GM18498 (cell line): ENCODE measurements around the gene SMCO1.
"Not testable (repeated sequence)": the region's sequence is repeated elsewhere in the genome, so short reads cannot be mapped to it uniquely, and the experiment has no call there.

Source experiments
- ATAC-seq: cut with Tn5 transposase; IDR thresholded peaks from one replicate; pipeline ENCODE4 v1.9.1; 2021; ENCODE audit warnings: mild to moderate bottlenecking, moderate library complexity; ENCODE audit not compliant: unreplicated experiment

The SMCO1 gene

GRCh38 chr3:196496183-196496582 lies 19.0 kb downstream of the SMCO1 start:
- no peak for ATAC-seq

GRCh38 chr3:196493292-196493691 lies 21.9 kb downstream of the SMCO1 start:
- ATAC-seq, result no peak

- ATAC-seq, result no peak
Measured at GRCh38 chr3:196492080-196492479, 23.1 kb downstream of the SMCO1 start.

DNA sequence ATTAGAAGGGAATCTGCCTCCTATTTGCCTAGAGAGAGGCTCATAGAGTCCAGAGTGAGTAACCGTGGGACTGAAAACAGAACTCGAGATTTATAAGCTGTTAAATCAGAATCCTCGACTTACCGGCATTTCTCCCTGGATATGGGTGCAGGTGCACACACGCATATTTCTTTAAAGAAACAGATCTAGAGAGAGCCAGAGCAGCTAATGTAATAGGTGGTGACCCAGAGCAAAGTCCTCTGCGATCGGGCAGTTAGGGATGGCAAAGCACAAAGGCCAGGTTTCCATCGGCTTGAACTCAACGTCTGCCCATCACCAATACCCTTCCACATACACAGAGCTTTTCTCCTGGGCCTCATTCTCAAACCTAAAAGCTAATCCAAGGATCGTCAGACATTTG lies 25.4 kb downstream of the SMCO1 start:
- no peak for ATAC-seq

- ATAC-seq, result no peak
Measured at GRCh38 chr3:196486263-196486662, 28.9 kb downstream of the SMCO1 start.

DNA sequence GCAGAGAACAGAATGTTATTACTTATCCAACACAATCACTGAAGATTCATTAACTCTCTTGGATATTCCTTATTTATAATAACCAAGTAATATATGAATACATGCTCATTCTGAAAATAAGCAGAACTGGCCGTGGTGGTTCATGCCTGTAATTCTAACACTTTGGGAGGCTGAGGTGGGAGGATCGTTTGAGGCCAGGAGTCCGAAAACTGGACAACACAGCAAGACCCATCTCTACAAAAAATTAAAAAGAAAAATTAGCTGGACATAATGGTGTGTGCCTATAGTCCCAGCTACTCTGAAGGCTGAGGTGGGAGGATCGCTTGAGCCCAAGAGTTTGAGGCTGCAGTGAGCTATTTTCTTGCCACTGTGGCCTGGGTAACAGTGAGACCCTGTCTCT lies 37.5 kb downstream of the SMCO1 start:
- ATAC-seq, result no peak

DNA sequence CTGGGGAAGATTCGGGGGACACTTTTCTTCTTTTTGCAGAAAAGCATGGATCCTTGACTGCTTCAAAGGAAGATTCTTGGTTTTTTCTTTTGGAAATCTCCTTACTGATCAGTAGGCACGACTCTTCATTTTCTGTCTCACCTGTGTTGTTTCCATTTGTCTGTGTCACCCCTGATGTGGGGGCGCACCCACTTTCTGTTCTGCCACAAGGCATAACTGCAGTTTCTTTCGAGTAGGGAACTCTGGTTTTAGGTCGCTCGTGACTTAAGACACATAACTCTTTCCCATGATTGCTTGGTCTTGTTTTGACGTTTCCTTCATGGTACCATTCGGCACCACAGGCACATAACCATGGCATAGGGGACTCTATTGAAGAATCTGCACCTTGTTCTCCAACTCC lies 42.9 kb downstream of the SMCO1 start:
- no peak for ATAC-seq

GRCh38 chr3:196471551-196471950 lies 43.6 kb downstream of the SMCO1 start:
- ATAC-seq, result no peak

GRCh38 chr3:196470182-196470581 lies 45.0 kb downstream of the SMCO1 start:
- ATAC-seq, result not testable (repeated sequence)

- ATAC-seq, result no peak
Measured at GRCh38 chr3:196463804-196464203, 51.3 kb downstream of the SMCO1 start.

DNA sequence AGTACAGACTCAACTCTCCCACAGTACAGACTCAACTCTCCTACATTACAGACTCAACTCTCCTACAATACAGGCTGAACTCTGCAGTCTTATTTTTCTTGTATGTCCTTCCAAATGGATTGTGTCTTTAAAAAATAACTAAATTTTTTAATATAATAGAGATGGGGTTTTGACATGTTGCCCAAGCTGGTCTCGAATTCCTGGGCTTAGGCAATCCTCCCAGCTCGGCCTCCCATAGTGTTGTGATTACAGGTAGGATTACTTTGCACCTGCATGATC lies 51.7 kb downstream of the SMCO1 start:
- ATAC-seq, result no peak

- ATAC-seq, result not testable (repeated sequence)
Measured at GRCh38 chr3:196462680-196463477, 52.3 kb downstream of the SMCO1 start.

DNA sequence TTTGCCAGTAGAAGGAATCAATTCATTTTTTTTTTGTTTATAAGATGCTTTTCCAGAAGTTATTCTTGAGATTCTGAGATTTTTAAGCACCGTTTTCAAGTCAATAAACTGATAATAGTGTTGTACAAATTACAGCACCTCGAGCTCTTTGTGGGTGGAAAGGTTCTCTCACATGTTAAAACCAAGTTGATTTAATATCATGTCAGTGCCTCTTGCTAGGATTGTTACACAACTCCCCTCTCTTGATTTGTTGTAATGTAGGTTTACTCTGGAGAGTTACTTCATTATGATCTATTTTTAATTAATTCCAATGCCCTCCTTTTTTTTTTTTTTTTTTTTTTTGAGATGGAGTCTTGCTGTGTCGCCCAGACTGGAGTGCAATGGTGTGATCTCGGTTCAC lies 57.1 kb downstream of the SMCO1 start:
- no peak for ATAC-seq

DNA sequence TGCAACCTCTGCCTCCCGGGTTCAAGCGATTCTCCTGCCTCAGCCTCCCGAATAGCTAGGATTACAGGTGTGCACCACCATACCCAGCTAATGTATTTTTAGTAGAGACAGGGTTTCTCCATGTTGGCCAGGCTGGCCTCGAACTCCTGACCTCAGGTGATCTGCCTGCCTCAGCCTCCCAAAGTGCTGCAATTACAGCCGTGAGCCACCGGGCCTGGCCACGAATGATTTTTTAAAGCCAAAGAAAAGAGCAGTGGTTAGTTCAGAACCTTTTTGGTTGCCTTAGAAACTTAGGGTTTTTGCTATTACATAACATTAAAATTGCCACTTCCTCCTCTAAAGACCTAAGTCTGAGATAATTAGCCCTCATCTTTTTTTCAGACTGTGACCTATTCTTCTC lies 57.7 kb downstream of the SMCO1 start:
- not testable (repeated sequence) for ATAC-seq
